Endothelial cell of umbilical vein (primary cell): ENCODE measurements around the gene TMEM269. TPM values are rescaled to one million over a fixed set of nuclear protein-coding genes. Genes with fewer than 3 reads are reported as not detected.

Experiments used
- BruUV-seq: library from RNA; stranded (reverse); fragments of 400-500 nt; replicated peaks from 2 replicates; lab custom pipeline; 2021; lab: Mats Ljungman, UMichigan
- CTCF ChIA-PET: fragments of 300-600, 350-600 bp; sonication (Branson Sonifier 250); formaldehyde crosslinking; loops from one replicate; lab custom pipeline; 2021; ENCODE audit warnings: antibody characterized with exemption, inconsistent platforms; lab: Charles Lee
- POLR2A ChIA-PET: fragments of 300-600, 350-600 bp; sonication (Branson Sonifier 250); formaldehyde crosslinking; loops from one replicate; lab custom pipeline; 2021; ENCODE audit warnings: antibody characterized with exemption, inconsistent platforms; lab: Charles Lee
- DNase-seq: peaks from one replicate; pipeline ENCODE4 v3.0.0-alpha.2; 2011; ENCODE audit warnings: low read depth, low spot score
- FAIRE-seq: peaks from 2 replicates; lab custom pipeline; 2011; peaks lifted over from hg19 to GRCh38; lab: Jason Lieb, UNC
- H2AFZ ChIP-seq: 2 replicates; pipeline ENCODE4 v1.6.0; 2012; ENCODE audit warnings: low read depth, low read length, control low read depth, inconsistent platforms
- H3K27ac ChIP-seq: 2 replicates; pipeline ENCODE4 v1.5.1; 2011; ENCODE audit warnings: low read depth, mild to moderate bottlenecking, control low read depth, low read length, moderate library complexity; ENCODE audit not compliant: insufficient read depth
- H3K27me3 ChIP-seq, 2 experiments: 2 replicates each; pipeline versions ENCODE4 v1.6.0 to v1.6.1; 2011; ENCODE audit warnings: low read length in 2 of 2, mixed read lengths in 1 of 2; ENCODE audit not compliant: control insufficient read depth in 2 of 2, insufficient read depth in 2 of 2
- H3K36me3 ChIP-seq, 2 experiments: 2 replicates in 1 of 2; 3 replicates in 1 of 2; pipeline ENCODE4 v1.5.1; 2011; ENCODE audit warnings: low read length in 2 of 2, mild to moderate bottlenecking in 1 of 2, moderate library complexity in 1 of 2; ENCODE audit not compliant: control insufficient read depth in 2 of 2, insufficient read depth in 2 of 2; ENCODE audit errors: extremely low read depth in 1 of 2
- H3K4me1 ChIP-seq: 3 replicates; pipeline ENCODE4 v1.5.1; 2011; ENCODE audit warnings: mild to moderate bottlenecking, low read length; ENCODE audit not compliant: control insufficient read depth, insufficient read depth; ENCODE audit errors: extremely low read depth
- H3K4me2 ChIP-seq: 2 replicates; pipeline ENCODE4 v1.6.1; 2011; ENCODE audit warnings: low read length, control low read depth, mixed read lengths; ENCODE audit not compliant: insufficient read depth
- H3K4me3 ChIP-seq, 3 experiments: fragments of 200-600 bp in 1 of 3; sonication (generic), shearing (Covaris generic) in 1 of 3; replicated peaks in 1 of 3; 2 replicates each; pipeline ENCODE4 v1.5.1; 2011 to 2016; ENCODE audit warnings: control low read depth in 3 of 3, low read length in 3 of 3, mild to moderate bottlenecking in 2 of 3, inconsistent platforms in 1 of 3, low read depth in 1 of 3, moderate library complexity in 1 of 3; ENCODE audit not compliant: insufficient read depth in 1 of 3
- H3K79me2 ChIP-seq: 2 replicates; pipeline ENCODE4 v1.6.0; 2012; ENCODE audit warnings: low read length, inconsistent platforms; ENCODE audit not compliant: control insufficient read depth, insufficient read depth
- H3K9ac ChIP-seq: replicated peaks from 2 replicates; pipeline ENCODE3; 2011; ENCODE audit warnings: low read length, control low read depth; ENCODE audit not compliant: insufficient read depth; ENCODE audit errors: extremely low read depth
- H3K9me1 ChIP-seq: replicated peaks from 3 replicates; pipeline ENCODE4 v1.6.0; 2011; ENCODE audit warnings: mild to moderate bottlenecking, low read length; ENCODE audit not compliant: control insufficient read depth, insufficient read depth; ENCODE audit errors: extremely low read depth
- H3K9me3 ChIP-seq: replicated peaks from 2 replicates; pipeline ENCODE4 v1.5.1; 2012; ENCODE audit warnings: low read length, inconsistent platforms; ENCODE audit not compliant: control insufficient read depth, insufficient read depth
- H4K20me1 ChIP-seq: replicated peaks from 2 replicates; pipeline ENCODE3; 2011; ENCODE audit warnings: mild to moderate bottlenecking, low read length; ENCODE audit not compliant: control insufficient read depth, insufficient read depth; ENCODE audit errors: extremely low read depth
- EZH2 ChIP-seq: IDR thresholded peaks from 2 replicates; pipeline ENCODE4 v1.6.1; 2012; ENCODE audit warnings: borderline replicate concordance, low read depth, mild to moderate bottlenecking, moderate library complexity, low read length, inconsistent platforms; ENCODE audit not compliant: severe bottlenecking
- FOS ChIP-seq: IDR thresholded peaks from 2 replicates; pipeline ENCODE4 v1.6.1; 2011; ENCODE audit warnings: mild to moderate bottlenecking, low read length, moderate library complexity, borderline replicate concordance; ENCODE audit not compliant: insufficient read depth
- GATA2 ChIP-seq: IDR thresholded peaks from 2 replicates; pipeline ENCODE4 v1.7.0; 2011; ENCODE audit warnings: low read depth, mild to moderate bottlenecking, moderate library complexity, mixed read lengths, low read length; ENCODE audit not compliant: insufficient read length, insufficient read depth
- JUN ChIP-seq: IDR thresholded peaks from 2 replicates; pipeline ENCODE4 v1.6.1; 2011; ENCODE audit warnings: borderline replicate concordance, low read depth; ENCODE audit not compliant: insufficient read length, insufficient read depth
- MYC ChIP-seq: IDR thresholded peaks from one replicate; pipeline ENCODE4 v1.6.1; 2011; ENCODE audit warnings: mild to moderate bottlenecking, low read depth, low read length
- POLR2A ChIP-seq: IDR thresholded peaks from 2 replicates; pipeline ENCODE4 v1.6.1; 2012; ENCODE audit warnings: low read depth, mild to moderate bottlenecking, control low read depth, low read length
- POLR2AphosphoS5 ChIP-seq: IDR thresholded peaks from 2 replicates; pipeline ENCODE4 v1.6.1; 2012; ENCODE audit warnings: low read depth, mild to moderate bottlenecking, control low read depth, low read length, moderate library complexity; ENCODE audit not compliant: insufficient read depth
- dilution Hi-C: fragments of 300-500 bp; cut with MboI; formaldehyde crosslinking; loops from one replicate; pipeline ENCODE4 v1.15.0; 2019; ENCODE audit warnings: low sequenced_read_pairs; ENCODE audit not compliant: extremely low pct_ligation_motif_present
- intact Hi-C: fragments of 100-400 bp; cut with micrococcal nuclease; formaldehyde crosslinking; loops from one replicate; pipeline ENCODE4 v1.10.0; 2022
- polyA plus RNA-seq, 4 experiments: library from polyadenylated mRNA; depleted of rRNA in 3 of 4; stranded (reverse) in 3 of 4; unstranded in 1 of 4; fragments of >200 nt; gene quantifications; 2 replicates each; pipeline versions ENCODE4 v1.2.1 to v1.2.3, GENCODE V29; 2011 to 2012; ENCODE audit warnings: missing spikeins in 1 of 4
- total RNA-seq: library from RNA; stranded (reverse); gene quantifications from 2 replicates; pipeline ENCODE4 v1.2.3, GENCODE V29; 2021
- TF ChIP-seq, protein P1 (sequence below): IDR thresholded peaks from 2 replicates; pipeline ENCODE4 v1.6.1; 2011; ENCODE audit not compliant: insufficient read depth, insufficient read length
- TF ChIP-seq, protein P2 (sequence below), 2 donors: IDR thresholded peaks; 1 replicate in 1 of 2; 2 replicates in 1 of 2; pipeline ENCODE4 v1.5.1; 2011; ENCODE audit warnings: low read length in 2 of 2, mild to moderate bottlenecking in 2 of 2, moderate library complexity in 2 of 2, control low read depth in 1 of 2, inconsistent platforms in 1 of 2, low read depth in 1 of 2; ENCODE audit not compliant: insufficient read depth in 1 of 2; ENCODE audit errors: extremely low read depth in 1 of 2

The TMEM269 gene
- total and polyA plus RNA-seq, 2 donors (not counting 3 experiments of a cell fraction or from before 2014, with no cell fraction given) = 0.03 TPM; not detected in 1

GRCh38 chr1:42737257-42737656 lies 47.5 kb upstream of the TMEM269 start:
- no peaks in the 10 kb centered on the region for H3K4me1 ChIP-seq
- H3K4me2 ChIP-seq = no peak overlapping the region
- no peak overlapping the region for H3K9ac ChIP-seq
- H2AFZ ChIP-seq = no peak overlapping the region
- DNase-seq (no peak), FAIRE-seq (no peak)
- no peaks in the 10 kb centered on the region for H3K9me3 ChIP-seq
- H3K9me1 ChIP-seq = no peaks in the 10 kb centered on the region
- H3K4me3 ChIP-seq = no peak overlapping the region
- H3K36me3 ChIP-seq = no peaks in the 10 kb centered on the region
- no peak for TF ChIP-seq POLR2A
- no peak for TF ChIP-seq GATA2
- TF ChIP-seq, protein P1, sequence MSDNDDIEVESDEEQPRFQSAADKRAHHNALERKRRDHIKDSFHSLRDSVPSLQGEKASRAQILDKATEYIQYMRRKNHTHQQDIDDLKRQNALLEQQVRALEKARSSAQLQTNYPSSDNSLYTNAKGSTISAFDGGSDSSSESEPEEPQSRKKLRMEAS = no peak
- TF ChIP-seq JUN = no peak
- TF ChIP-seq, protein P2, sequence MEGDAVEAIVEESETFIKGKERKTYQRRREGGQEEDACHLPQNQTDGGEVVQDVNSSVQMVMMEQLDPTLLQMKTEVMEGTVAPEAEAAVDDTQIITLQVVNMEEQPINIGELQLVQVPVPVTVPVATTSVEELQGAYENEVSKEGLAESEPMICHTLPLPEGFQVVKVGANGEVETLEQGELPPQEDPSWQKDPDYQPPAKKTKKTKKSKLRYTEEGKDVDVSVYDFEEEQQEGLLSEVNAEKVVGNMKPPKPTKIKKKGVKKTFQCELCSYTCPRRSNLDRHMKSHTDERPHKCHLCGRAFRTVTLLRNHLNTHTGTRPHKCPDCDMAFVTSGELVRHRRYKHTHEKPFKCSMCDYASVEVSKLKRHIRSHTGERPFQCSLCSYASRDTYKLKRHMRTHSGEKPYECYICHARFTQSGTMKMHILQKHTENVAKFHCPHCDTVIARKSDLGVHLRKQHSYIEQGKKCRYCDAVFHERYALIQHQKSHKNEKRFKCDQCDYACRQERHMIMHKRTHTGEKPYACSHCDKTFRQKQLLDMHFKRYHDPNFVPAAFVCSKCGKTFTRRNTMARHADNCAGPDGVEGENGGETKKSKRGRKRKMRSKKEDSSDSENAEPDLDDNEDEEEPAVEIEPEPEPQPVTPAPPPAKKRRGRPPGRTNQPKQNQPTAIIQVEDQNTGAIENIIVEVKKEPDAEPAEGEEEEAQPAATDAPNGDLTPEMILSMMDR (IDR thresholded peaks at IDR 0.05; ENCODE audit: extremely low read depth in 1 of 2, insufficient read depth in 1 of 2, low read depth in 1 of 2, low read length in 2 of 2) = no peak
- no peak for TF ChIP-seq MYC
- no peak for TF ChIP-seq EZH2
- TF ChIP-seq FOS = no peak
- TF ChIP-seq POLR2AphosphoS5 = no peak
- BruUV-seq = no TSS peak
- ChIA-PET CTCF (interaction anchor here (0.7 to 3.4 kb wide), 2 partner anchors 9 to 160 kb away, joined by 4 to 12 read pairs; no protein-coding TSS in a partner anchor), POLR2A (no interaction called here)
- H3K27me3 ChIP-seq = no peaks in the 10 kb centered on the region
- no peaks in the 10 kb centered on the region for H4K20me1 ChIP-seq
- H3K27ac ChIP-seq = no peak overlapping the region
- H3K79me2 ChIP-seq = no peaks in the 10 kb centered on the region
- dilution Hi-C loops = no loop called here
- intact Hi-C loops = no loop called here
